ENCODE data around the gene FGF1.

Gene FGF1

DNA sequence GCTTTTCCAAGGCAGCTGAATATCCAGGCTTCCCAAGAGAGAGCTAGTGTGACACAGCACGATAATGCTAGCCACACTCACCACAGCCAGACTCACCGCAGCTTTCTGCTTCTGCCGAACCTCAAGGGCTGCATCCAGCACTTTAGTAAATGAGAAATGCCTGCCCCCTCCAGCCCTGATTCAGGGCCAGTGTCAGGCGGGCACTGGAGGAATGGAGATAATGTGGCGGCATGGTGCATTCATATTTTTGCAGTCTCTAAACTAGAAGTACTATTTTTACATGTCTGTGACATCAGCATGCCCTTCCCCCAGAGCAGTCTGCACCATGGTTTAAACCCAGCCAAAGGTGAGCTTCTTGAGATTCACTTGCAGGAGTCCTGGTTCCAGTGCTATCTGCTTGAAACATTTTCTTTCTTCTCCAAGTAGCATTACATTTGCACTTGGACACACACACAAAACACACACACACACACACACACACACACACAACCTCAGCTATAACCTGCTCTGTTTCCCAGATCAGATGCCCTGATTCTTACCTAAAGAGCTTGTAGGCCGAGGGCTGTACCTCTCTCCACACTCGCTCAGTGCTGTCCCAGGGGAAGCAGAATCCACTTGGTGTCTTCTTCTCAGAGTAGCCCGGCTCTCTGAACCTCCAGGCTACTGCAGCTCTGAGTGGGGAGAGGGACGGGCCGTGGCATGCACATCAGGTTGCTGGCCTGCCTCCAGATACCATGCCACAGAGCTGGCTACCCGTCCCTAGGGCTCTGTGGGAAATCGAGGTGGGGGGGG is at the start of gene FGF1:
Gene FGF1, minus strand, starts transcription at position 673 of the 792 bp plus-strand sequence. CDS start 71,963 bp downstream, outside the sequence.
- no peak for FAIRE-seq

DNA sequence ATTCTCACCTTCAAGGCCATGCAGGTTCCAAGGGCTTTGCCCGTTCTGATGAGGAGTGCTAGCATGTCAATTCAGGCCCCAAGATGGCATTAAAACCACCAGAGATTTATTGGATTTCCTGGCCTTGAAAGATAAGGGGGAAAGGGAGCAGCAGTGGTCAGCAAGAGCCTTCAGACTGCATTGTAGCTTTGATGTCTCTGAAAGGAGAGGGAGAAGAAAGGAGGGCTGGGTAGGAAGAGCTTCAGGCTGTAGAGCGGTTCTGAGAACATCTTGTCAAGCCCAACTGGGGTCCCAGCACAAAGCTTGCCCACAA is 41.8 kb upstream of the FGF1 start:
- FAIRE-seq = no peak

DNA sequence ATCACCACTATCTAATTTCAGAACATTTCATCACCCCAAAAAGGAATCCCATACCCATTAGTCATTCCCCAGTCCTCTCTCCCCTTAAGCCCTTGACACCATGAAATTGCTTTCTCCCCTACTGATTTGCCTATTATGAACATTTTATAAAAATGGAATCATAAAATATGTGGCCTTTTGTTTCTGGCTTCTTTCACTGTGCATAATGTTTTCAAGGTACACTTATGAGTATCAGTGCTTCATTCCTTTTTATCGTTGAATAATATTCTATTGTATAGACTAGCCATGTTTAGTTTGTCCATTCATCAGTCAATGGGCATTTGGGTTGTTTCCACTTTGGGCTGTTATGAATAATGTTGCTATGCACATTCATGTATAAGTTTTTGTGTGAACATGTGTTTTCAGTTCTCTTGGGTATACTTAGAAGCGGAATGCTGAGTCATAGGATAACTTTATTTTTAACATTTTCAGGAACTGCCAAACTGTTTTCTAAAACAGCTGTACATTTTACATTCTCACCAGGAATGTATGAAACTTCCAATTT is 40.4 kb upstream of the FGF1 start:
- FAIRE-seq = no peak

DNA sequence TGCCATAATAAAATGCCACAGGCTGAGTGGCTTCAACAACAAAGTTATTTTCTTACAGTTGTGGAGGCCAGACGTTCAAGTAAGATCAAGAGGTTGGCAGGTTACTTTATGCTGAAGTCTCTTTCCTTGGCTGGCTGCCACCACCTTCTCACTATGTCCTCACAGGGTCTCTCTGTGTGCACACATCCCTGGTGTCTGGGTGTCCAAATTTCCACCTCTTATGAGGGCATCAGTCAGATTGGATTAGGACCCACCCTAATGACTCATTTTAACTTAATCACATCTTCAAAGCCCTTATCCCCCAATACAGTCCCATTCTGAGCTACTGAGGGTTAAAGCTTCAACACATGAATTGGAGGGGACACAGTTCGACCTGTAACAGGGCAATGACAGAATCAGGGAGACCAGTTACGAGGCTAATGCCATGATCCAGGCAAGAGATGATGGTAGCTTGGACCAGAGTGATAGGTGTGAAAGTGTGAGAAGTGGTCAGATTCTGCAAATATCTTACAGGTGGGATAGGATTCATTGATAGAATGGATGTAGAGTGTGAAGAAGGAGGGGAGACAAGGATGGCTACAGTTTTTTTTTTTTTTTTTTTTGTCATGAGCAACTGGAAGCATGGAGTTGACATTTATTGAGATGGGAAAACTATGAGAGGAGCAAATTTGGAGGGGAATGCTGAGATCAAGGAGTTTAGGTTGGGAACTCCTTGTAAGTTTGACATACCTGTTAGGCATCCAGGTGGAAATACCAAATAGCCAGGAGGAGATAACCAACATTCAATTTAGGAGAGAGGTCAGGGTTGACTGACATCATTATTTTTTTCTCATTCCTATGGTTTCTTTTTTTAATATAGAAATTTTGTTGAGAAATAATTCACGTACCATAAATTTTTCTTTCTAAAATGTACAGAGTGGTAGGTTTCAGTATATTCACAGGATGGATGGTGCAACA is 39.6 kb upstream of the FGF1 start:
- FAIRE-seq = no peak

DNA sequence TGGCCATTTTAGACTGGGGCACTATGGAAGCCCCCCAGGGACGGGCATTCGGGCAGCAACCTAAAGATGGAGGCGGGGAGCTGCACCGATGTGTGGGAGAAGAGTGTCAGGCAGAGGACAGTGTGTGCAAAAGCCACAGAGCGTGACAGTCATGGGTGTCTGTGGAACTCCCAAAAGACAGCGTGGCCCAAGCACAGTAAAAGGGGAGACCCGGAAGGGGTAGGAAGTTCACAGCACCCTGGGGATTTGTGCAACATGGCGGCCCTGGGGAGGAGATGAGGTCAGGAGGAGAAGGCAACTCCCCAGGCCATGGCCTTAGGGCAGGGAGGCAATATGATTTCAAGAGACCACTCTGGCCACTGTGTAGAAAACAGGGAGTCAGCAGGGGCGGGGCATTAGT is 38.9 kb upstream of the FGF1 start:
- no peak for FAIRE-seq

DNA sequence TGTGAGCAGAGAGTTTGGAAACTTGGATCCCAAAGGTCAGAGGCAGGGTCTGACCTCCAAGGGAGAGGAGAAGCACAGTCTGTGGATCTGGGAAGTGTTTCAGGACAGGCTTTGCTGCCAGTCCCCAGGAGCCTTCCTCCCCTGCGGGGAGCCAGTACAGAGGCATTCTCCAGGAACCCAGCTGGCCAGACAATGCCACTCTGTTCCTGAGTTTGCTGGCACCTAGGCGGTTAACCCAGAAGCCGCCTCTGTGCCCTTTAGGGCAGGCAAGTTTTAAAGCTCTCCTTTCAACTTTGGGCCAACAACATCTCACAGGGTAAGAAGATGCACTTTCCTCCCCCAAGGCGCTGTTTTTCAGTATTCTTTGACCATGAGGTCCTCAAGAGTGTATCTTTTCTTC is 37.0 kb upstream of the FGF1 start:
- no peak for FAIRE-seq

DNA sequence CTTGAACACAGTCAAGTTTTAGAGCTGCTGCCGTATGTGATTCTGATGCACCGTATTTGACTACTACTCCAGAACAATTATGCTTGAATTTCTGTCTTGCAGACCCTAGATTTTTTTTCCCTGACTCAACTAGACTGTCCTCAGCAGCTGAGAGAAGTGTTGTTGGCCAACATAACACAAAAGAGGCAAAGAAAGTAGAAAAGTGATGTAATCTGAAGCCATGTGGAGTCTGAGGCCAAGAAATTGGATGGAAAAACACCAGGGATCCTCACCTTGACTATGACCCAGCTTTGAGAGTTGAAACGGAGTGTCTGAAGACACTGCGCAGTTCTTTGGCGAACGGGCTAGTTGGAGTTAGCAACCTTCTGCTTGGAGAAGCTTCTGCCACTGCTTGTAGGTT is 36.3 kb upstream of the FGF1 start:
- FAIRE-seq = no peak

DNA sequence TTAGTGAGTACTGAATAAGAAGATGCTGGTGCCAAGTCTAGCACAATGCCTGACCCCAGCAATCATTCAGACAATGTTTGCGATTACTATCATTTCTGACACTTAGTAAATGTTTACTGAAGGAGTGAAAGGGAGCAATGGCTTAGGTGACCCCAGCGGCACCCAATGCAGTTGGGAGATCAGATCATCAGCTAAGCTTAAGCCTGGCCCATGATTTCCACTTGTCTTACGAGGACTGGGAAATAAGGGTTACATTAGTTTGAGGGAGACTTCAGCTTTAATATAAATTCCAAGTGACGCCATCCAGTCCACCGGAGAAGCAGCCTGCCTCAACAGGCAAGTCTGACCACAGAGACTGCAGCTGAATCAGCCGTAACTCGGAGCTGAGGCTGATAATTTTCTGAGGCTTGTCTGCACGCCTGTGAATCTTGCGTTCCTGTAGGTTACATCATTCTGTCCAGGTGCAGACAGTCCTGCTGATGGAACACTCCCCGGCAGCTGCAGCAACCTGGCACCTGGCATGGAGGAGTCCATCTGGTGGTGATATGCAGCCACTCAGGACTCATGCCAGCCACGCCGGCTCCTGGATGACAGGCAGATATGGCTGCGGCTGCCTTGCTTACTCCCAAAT is 34.9 kb upstream of the FGF1 start:
- FAIRE-seq = no peak

DNA sequence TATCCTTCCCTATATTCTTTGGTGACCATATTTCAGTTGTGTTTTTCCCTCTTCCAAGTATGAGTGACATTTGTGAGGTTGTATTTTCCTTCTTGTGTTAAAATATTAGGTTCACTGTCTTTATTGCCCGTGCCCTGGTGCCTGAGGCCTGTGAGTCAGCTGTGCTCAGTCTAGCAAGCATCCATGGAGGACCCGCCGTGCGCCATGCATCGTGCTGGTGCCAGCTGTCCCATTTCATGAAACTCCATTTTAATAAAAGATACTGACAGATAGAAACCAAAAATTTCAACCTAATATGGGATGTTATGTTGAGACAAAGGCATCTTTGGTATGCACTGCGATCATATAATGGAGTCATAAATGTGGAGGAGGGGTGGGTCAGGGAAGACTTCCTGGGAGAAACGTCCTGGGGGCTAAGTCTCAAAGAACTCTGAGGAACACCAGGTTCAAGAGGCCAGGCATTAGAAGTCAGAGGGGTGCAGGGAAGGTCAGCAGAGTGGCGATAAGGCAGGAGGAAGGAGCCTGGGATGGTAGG is 34.0 kb upstream of the FGF1 start:
- FAIRE-seq = no peak

DNA sequence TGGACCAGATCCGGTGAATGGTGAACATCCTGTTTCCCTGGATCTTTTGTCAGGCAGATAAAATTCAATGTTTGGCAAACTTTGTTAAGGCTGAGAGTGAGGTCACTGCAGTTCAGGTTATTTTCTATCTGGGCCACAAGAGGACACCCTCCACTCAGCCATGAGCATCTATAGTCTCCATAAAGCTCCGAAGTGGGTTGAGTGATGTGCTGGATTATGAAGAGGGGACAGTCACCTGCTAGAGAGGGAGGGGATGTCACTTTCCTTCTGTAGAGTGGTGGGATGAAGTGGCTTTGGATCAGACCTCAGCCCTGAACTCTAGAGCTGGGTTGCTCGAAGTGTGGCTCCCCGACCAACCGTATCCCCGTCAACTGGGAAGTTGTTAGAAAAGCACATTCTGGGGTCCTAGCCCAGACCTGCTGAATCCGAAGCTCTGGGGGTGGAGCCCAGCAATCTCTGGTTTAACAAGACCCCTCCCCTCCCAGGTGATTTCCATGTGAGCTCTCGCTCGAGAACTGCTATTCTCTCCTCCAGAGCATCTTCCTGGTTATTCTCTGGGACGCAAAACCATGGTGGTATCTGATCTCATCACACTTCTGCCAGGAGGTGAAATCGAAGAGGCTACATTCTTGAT is 31.8 kb upstream of the FGF1 start:
- FAIRE-seq = no peak

DNA sequence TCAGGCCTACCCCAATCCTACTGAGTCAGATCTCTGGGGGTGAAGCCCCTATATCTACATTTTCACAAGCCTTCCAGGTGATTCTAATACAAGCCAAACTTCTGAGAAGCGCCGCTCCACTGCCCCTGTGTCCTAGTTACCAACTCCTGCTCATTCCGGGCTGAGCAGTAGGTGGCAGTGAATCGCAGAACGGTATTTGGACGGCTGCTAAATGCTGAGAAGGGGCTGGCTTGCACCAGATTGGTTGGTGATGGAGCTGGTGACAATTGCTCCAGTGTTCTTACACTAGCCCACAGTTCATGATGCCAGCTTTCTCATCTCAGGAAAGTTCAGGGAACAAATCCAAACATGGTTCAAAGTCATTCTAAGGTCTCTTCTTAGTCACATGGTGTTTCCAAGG is 31.1 kb upstream of the FGF1 start:
- FAIRE-seq = no peak

DNA sequence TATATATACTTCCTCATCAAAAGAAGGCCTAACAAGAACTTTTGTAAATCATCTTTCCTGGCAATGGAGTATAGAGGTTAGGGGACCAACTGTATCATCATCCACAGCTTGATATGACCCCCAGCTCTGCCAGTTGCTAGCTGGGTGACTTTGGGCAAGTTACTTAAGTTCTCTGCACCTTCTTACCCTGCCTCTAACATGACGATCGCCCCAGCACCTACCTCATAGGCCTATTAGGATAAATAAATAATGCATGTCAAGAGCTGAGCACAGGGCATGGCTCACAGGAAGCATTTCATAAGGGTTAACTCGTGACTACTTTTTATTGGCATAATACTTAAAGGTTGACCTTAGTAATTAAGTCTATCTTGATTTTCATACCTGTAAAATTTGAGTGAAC is 29.4 kb upstream of the FGF1 start:
- no peak for FAIRE-seq

DNA sequence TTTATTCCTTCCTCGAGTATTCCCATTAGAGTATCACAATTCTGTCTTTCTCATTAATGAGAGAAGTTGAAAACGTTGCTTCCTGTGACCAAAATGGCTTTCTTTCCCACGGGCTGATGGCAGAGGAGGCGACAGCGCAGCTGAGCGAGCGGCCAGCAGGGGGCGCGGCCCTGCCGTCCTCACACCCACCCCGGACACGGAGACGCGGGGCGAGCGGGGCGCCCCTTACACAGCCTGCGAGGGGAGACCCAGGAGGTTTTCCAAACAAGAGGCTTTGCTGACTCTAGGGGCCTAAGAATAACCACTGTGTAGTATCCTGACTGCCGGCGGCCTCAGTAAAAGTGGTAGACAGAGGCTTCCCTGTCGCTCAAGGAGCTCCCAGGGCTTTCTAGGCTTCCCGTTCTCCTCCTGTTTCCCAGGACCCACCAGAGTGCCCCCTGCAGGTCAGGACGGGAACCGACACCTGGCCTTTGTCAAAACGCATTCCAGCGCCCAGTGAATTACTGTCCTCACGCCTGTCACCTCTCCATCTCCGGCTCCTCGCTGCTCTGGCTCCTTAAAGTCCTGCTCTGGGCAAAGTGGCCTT is 27.3 kb upstream of the FGF1 start:
- no peak for FAIRE-seq

DNA sequence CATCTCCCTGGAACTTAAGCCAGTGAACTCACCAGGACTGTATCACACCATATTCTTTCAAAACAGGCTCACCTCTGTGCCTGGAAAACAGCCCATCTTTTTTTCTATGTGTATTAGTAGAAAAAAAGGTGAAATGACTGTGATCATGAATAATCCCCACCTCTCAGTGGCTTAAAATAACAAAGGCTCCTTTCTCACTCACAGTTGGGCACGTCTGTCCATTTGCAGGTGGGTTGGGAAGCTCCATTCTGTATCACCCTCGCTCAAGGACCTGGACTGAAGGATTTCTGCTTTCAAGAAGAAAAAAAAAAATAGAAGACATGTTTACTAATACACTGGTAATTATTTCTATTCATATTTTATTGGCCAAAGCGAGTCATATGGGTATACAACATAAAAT is 17.3 kb upstream of the FGF1 start:
- FAIRE-seq = no peak

DNA sequence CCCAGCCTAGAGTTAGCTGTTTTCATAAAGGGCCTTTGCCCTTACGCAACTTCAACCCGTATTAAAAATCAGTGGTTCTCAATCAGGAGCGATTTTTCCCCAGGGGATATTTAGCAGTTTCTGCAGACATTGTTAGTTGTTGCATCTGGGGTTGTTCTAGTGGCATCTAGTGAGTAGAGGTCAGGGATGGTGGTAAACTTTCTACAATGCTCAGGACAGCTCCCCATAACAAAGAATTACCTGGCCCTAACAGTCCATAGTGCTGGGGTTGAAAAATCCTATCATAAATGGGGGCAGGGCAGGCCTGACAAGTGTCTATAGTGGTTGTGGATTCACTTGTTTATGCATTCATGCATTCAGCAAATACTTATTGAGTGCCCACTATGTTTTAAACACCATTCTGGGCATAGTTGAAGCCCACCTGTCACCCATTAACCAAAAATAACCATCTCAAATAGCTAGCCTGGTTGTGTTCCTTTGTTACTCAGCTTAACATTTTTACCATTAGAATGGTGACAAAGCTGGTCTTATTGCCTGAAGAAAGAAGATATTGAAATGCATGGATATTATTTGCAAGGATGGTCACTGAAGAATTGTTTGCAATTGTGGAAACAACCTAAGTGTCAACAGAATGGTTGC is 15.9 kb upstream of the FGF1 start:
- FAIRE-seq = no peak

DNA sequence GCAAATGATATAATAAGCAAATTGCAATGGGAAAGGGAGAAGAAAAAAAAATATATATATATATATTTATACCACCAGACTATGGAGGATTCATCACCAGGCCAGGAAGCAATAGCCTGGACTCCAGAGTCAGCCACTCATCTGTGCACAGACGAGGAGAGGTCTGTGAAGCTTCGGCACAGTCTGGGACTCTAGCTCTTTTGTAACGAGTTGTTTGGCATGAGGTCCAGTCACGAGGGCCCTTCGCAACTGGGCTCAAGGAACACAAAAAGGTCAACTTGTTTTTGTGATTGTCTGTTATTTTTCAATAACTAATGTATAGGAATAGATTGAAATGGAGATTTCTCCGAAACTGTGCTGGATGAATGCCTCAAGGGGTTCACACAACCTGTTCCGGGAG is 14.7 kb upstream of the FGF1 start:
- no peak for FAIRE-seq

DNA sequence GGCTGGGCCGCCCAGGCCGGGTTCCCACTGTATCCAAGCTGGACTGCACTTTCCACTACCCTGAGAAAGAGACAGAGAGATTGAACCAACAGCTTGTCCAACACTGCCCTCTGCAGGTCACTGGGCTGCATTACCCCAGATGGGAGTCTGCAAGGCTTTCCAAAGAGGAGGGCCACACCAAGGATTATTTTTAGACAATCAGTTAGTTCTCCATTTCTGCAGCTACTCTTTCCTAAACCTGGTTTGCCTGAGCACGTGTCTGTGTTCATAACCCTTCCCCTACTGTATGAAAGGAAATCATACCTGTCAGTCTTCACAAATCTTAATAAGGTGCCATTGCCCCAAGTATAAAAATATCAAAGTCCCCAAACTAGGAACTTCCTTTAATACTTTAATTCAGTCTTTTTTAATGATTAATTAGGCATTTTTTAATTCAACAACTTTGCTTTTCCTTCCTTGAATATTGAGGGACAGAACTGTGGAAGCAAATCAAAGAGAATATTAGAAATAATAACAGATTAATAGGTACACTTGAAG is 13.4 kb upstream of the FGF1 start:
- FAIRE-seq = no peak

DNA sequence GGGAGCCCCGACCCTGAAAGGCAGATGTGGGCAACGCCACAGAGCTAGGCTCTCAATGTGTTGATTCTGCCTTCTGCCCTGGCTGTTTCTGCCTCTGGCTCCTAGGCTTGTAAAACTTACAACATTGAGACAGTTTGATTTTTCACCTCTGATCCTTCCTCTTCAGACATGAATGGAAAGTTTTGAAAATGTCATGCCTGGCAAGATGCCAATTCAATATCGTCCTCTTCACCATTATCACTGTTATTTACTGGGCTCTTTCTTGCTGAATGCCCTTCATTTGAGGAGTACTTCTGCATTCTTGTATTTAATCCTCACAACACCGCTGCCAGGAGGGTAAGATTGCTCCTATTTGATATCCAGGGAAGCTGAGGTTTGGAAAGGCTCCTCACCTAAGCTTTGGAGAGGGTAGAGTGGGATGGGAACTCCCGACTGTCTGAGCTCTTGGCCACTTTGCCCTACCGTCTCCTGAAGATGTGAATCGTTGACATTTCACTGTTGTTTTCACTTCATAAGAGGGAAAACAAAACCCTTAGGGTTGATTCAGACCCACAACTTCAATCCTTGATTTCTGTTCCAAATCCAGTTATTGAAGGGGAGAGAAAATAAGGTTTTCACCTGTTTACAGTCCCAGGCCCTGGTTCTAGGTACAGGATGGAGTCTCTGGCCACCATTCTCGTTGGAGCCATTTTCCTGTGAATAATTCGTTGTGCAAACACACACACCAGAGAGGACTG is 12.7 kb upstream of the FGF1 start:
- no peak for FAIRE-seq

DNA sequence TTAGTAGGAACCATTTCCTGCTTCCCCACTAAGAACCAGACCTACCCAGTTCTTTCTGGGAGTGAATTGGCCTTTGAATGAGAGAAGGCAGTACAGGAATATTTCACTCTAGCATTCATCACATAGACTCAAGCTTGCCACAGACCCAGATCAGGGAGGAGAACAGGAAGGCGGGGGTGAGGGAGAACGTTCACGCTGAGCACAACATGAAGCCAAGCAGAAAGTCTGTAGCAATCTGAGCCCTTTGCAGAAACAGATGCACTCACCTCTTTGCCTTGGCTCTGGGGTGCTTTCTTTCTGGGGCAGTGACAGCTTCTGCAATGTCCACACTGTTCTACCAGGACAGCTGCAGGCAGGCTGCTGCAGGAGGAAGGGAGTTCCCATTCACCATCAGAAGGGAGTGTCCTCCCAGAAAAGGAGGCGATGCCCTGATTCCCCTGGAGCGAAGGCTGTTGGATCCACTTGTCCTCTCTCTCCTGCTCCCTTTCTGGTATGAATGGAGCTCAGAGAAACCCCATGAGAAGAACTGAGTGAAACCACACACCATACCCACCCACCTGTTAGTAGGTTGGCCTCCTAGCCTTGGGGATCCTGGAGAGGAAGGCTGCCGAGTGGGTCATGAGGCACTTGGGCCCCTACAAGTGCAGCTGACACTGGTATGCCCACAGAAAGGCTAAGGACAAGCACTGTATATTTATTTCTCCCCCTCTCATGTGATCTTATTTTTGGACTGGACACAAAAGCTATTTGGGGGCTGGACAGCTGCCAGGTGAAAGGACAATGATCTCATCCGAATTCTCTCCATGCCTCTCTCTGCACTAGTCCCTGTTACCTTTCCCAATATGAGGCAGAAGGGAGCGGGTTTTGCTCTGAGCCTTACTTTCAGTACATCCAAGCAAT is 11.7 kb upstream of the FGF1 start:
- FAIRE-seq = no peak

DNA sequence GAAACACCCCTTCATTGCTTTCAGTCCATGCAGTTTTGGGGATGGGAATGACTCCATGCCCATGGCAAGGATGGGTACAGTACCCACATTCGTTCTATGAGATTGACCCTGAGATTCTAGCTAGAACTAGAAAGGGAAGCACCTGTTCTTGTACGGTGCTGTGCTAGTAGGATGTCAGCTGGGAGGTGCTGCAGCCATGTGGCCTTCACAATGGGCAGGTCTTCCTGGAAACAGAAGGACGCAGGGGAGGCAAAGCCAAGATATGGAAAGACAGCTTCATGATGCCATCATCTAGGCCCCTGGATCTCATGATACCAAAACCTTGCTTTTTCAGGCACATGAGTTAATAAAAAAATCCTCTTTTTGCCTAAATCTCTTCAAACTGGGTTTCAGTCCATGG is 10.5 kb upstream of the FGF1 start:
- FAIRE-seq = no peak

Data from colon (tissue), 2 donors.